HepG2 (cell line): ENCODE data around the gene C5orf47. TPM values are rescaled to one million over a fixed set of nuclear protein-coding genes. Genes with fewer than 3 reads are reported as not detected.

ENCODE experiments used
- ARID2 ChIP-seq: sonication (generic); formaldehyde crosslinking; IDR thresholded peaks from 2 replicates; pipeline ENCODE4 v1.8.1; 2022; ENCODE audit warnings: mild to moderate bottlenecking, missing genetic modification reagents, borderline replicate concordance
- CEBPB ChIP-seq: IDR thresholded peaks from 2 replicates; pipeline ENCODE4 v1.6.1; 2011; ENCODE audit warnings: low read depth, low read length, improper control_type of control experiment, borderline replicate concordance
- ELF1 ChIP-seq: sonication (generic); formaldehyde crosslinking; IDR thresholded peaks from 2 replicates; pipeline ENCODE4 v1.4.0; 2020; ENCODE audit warnings: missing genetic modification reagents
- JDP2 ChIP-seq: sonication (generic); formaldehyde crosslinking; IDR thresholded peaks from 2 replicates; pipeline ENCODE4 v1.8.1; 2022; ENCODE audit warnings: missing genetic modification reagents, borderline replicate concordance
- MAFF ChIP-seq: IDR thresholded peaks from 2 replicates; pipeline ENCODE4 v1.6.1; 2011; ENCODE audit warnings: low read depth, low read length, improper control_type of control experiment
- MATR3 ChIP-seq: sonication (generic); formaldehyde crosslinking; IDR thresholded peaks from 2 replicates; pipeline ENCODE4 v1.4.0; 2020; ENCODE audit warnings: missing genetic modification reagents
- NKX3-1 ChIP-seq: sonication (generic); formaldehyde crosslinking; IDR thresholded peaks from 2 replicates; pipeline ENCODE4 v1.5.0; 2020; ENCODE audit warnings: missing genetic modification reagents
- NR2C2 ChIP-seq: sonication (generic); formaldehyde crosslinking; IDR thresholded peaks from 2 replicates; pipeline ENCODE4 v1.4.0; 2020; ENCODE audit warnings: missing genetic modification reagents, mild to moderate bottlenecking, moderate library complexity, borderline replicate concordance
- RFX5 ChIP-seq: IDR thresholded peaks from 2 replicates; pipeline ENCODE4 v1.6.1; 2011; ENCODE audit warnings: low read depth, low read length, improper control_type of control experiment
- SAP130 ChIP-seq: IDR thresholded peaks from 2 replicates; pipeline ENCODE4 v1.6.1; 2016; ENCODE audit warnings: low read depth
- SIN3B ChIP-seq: fragments of 150-350 bp; IDR thresholded peaks from 2 replicates; pipeline ENCODE4 v1.6.1; 2014; ENCODE audit warnings: low read length
- SMAD3 ChIP-seq: sonication (generic); formaldehyde crosslinking; IDR thresholded peaks from 2 replicates; pipeline ENCODE4 v1.4.0; 2020; ENCODE audit warnings: missing genetic modification reagents
- SOX5 ChIP-seq: IDR thresholded peaks from 2 replicates; pipeline ENCODE4 v1.6.1; 2016; ENCODE audit warnings: borderline replicate concordance
- THRA ChIP-seq: sonication (generic); formaldehyde crosslinking; IDR thresholded peaks from 2 replicates; pipeline ENCODE4 v1.4.0; 2020; ENCODE audit warnings: missing genetic modification reagents, borderline replicate concordance
- ZBTB21 ChIP-seq: sonication (generic); formaldehyde crosslinking; IDR thresholded peaks from 2 replicates; pipeline ENCODE4 v1.4.0; 2020; ENCODE audit warnings: missing genetic modification reagents
- ZFP36L2 ChIP-seq: sonication (generic); formaldehyde crosslinking; IDR thresholded peaks from 2 replicates; pipeline ENCODE4 v1.4.0; 2020; ENCODE audit warnings: missing genetic modification reagents
- ZFX ChIP-seq: sonication (generic); formaldehyde crosslinking; IDR thresholded peaks from 2 replicates; pipeline ENCODE4 v1.4.0; 2020; ENCODE audit warnings: mild to moderate bottlenecking, low read depth, missing genetic modification reagents, moderate library complexity
- ZMYM2 ChIP-seq: sonication (generic); formaldehyde crosslinking; IDR thresholded peaks from 2 replicates; pipeline ENCODE4 v1.8.0; 2022; ENCODE audit warnings: mild to moderate bottlenecking, missing genetic modification reagents
- ZNF224 ChIP-seq: sonication (generic); formaldehyde crosslinking; IDR thresholded peaks from 2 replicates; pipeline ENCODE4 v1.5.0; 2020; ENCODE audit warnings: mild to moderate bottlenecking, missing genetic modification reagents
- ZNF256 ChIP-seq: sonication (generic); formaldehyde crosslinking; conservative IDR thresholded peaks from 2 replicates; pipeline ENCODE4 v1.4.0; 2020; ENCODE audit warnings: missing genetic modification reagents
- ZNF335 ChIP-seq: sonication (generic); formaldehyde crosslinking; IDR thresholded peaks from 2 replicates; pipeline ENCODE4 v1.4.0; 2020; ENCODE audit warnings: missing genetic modification reagents
- ZNF441 ChIP-seq: sonication (generic); formaldehyde crosslinking; IDR thresholded peaks from 2 replicates; pipeline ENCODE4 v1.7.0; 2021; ENCODE audit warnings: missing genetic modification reagents, borderline replicate concordance
- ZNF558 ChIP-seq: sonication (generic); formaldehyde crosslinking; IDR thresholded peaks from 2 replicates; pipeline ENCODE4 v1.9.0; 2022; ENCODE audit warnings: mild to moderate bottlenecking, missing genetic modification reagents, borderline replicate concordance
- ZSCAN21 ChIP-seq: sonication (generic); formaldehyde crosslinking; IDR thresholded peaks from 2 replicates; pipeline ENCODE4 v1.8.0; 2022; ENCODE audit warnings: mild to moderate bottlenecking, missing genetic modification reagents, moderate library complexity, borderline replicate concordance
- polyA plus RNA-seq, 8 experiments: library from polyadenylated mRNA; depleted of rRNA in 3 of 8; stranded (reverse) in 7 of 8; unstranded in 1 of 8; fragments of >200 nt; fragmentation: Illumina TruSeq in 4 of 8; extraction: Trizol in 4 of 8; gene quantifications; 2 replicates each; pipeline versions ENCODE4 v1.2.1 to v1.2.3, GENCODE V29; 2011 to 2016; ENCODE audit warnings: low read depth in 4 of 8, missing spikeins in 1 of 8, mixed read lengths in 1 of 8; ENCODE audit not compliant: insufficient read depth in 1 of 8
- total RNA-seq, 5 experiments: library from RNA; depleted of rRNA; stranded (reverse); fragments of >200 nt; fragmentation: Illumina TruSeq; extraction: Trizol; gene quantifications; 2 replicates each; pipeline ENCODE4 v1.2.3, GENCODE V29; 2016; ENCODE audit warnings: low read depth in 1 of 5
- TF ChIP-seq, protein P1 (sequence below): sonication (generic); formaldehyde crosslinking; IDR thresholded peaks from 2 replicates; pipeline ENCODE4 v1.5.1; 2020; ENCODE audit warnings: mild to moderate bottlenecking, missing genetic modification reagents, borderline replicate concordance
- TF ChIP-seq, protein P2 (sequence below): sonication (generic); formaldehyde crosslinking; IDR thresholded peaks from 2 replicates; pipeline ENCODE4 v1.4.0; 2020; ENCODE audit warnings: missing genetic modification reagents

C5orf47 gene
- total and polyA plus RNA-seq, 2 of the 13 experiments (the other 11 are each of a cell fraction or from before 2014, with no cell fraction given): not detected

DNA sequence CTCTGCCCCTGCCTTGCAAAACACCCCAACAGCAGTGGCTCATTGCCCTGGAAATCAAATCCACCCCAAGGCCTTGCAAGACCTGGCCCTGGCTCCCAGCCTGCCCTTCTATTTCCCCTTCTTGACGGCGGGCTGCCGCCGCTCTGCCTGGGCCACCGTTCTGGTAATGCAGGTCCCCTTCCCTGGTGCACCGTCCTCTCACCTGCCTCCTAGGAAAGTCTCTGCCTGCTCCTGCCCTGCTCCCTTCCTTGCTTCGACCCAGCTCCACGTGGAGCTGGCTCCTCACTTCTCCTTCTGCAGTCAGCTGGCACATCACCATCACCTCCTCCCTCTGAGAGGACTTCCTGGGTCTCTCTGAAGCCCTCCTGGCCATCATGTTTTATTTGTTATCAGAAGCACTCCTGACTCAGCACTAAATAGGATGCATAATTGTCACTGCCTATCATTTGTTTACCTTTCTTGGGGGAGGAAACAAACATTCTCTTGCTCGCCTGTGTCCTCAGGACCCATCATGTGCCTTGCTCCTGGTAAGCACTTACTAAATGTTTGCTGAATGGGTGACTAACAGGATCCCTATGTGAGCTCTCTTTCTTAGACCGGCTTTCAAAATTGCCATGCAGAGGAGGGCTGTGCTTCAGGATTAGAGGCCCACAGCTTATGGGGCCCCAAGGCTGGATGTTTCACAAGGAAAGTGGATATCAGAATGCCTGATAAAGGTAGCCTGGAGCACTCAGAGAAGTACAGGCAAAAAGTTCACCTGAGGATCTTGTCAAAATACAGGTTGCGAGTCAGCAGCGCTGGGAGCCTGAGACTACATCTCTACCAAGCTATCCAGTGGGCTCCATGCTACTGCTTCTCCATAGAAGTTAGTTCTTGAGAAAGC lies 19.6 kb upstream of the C5orf47 start (continued):
- TF ChIP-seq SMAD3 (peak; percentile 88), JDP2 (CRISPR knock-in tag) (no peak), ELF1 (CRISPR knock-in tag) (0 out of 2 replicates have a peak, but pooled peaks have one; percentile 33), NKX3-1 (CRISPR knock-in tag) (0 out of 2 replicates have a peak, but pooled peaks have one; percentile 52), ZNF441 (CRISPR knock-in tag) (no peak), ARID2 (no peak), ZNF558 (CRISPR knock-in tag) (no peak), SAP130 (peak; percentile 91), RFX5 (no peak), ZFX (CRISPR knock-in tag) (peak; percentile 35; the same call in 1 of the 2 replicates), SIN3B (no peak), MAFF (peak; percentile 100), ZBTB21 (CRISPR knock-in tag) (no peak), NR2C2 (CRISPR knock-in tag) (peak; percentile 63; the same call in 1 of the 2 replicates), SOX5 (peak; percentile 92), ZFP36L2 (no peak), ZNF335 (CRISPR knock-in tag) (peak; percentile 62; the same call in 1 of the 2 replicates), THRA (CRISPR knock-in tag) (peak; percentile 85), ZSCAN21 (CRISPR knock-in tag) (no peak), ZMYM2 (CRISPR knock-in tag) (peak; percentile 33; the same call in 1 of the 2 replicates), ZNF256 (CRISPR knock-in tag) (no peak), ZNF224 (CRISPR knock-in tag) (no peak), CEBPB (peak; percentile 38; the same call in 1 of the 2 replicates), MATR3 (CRISPR knock-in tag) (no peak)
- TF ChIP-seq, protein P1, sequence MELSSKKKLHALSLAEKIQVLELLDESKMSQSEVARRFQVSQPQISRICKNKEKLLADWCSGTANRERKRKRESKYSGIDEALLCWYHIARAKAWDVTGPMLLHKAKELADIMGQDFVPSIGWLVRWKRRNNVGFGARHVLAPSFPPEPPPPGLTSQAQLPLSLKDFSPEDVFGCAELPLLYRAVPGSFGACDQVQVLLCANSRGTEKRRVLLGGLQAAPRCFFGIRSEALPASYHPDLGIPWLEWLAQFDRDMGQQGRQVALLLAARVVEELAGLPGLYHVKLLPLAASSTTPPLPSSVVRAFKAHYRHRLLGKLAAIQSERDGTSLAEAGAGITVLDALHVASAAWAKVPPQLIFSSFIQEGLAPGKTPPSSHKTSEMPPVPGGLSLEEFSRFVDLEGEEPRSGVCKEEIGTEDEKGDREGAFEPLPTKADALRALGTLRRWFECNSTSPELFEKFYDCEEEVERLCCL (CRISPR knock-in tag): no peak
- TF ChIP-seq, protein P2, sequence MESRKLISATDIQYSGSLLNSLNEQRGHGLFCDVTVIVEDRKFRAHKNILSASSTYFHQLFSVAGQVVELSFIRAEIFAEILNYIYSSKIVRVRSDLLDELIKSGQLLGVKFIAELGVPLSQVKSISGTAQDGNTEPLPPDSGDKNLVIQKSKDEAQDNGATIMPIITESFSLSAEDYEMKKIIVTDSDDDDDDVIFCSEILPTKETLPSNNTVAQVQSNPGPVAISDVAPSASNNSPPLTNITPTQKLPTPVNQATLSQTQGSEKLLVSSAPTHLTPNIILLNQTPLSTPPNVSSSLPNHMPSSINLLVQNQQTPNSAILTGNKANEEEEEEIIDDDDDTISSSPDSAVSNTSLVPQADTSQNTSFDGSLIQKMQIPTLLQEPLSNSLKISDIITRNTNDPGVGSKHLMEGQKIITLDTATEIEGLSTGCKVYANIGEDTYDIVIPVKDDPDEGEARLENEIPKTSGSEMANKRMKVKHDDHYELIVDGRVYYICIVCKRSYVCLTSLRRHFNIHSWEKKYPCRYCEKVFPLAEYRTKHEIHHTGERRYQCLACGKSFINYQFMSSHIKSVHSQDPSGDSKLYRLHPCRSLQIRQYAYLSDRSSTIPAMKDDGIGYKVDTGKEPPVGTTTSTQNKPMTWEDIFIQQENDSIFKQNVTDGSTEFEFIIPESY (CRISPR knock-in tag): peak; percentile 78; the same call in 1 of the 2 replicates
